ENCODE measurements around the gene ZSWIM6.

DNA sequence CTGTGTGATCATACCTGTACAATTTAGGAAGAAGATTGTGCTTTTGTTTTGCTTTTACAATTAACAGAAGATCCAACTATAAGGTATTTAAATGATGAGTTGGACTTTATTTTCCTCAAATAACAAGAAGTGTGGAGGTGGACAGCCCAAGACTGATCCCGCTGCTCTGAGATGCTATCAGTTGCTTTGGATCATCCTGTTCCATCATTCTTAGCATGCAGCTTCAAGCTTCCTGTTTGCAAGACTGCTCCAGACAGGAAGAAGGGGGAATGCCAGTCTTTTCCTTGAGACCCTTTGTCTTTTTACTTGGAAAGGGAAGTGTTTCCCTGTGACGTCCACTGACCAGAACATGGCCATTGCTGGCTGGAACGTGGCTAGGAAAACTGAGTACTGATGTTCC, 250.8 kb downstream of the ZSWIM6 start:
- TF ChIP-seq, protein P1, sequence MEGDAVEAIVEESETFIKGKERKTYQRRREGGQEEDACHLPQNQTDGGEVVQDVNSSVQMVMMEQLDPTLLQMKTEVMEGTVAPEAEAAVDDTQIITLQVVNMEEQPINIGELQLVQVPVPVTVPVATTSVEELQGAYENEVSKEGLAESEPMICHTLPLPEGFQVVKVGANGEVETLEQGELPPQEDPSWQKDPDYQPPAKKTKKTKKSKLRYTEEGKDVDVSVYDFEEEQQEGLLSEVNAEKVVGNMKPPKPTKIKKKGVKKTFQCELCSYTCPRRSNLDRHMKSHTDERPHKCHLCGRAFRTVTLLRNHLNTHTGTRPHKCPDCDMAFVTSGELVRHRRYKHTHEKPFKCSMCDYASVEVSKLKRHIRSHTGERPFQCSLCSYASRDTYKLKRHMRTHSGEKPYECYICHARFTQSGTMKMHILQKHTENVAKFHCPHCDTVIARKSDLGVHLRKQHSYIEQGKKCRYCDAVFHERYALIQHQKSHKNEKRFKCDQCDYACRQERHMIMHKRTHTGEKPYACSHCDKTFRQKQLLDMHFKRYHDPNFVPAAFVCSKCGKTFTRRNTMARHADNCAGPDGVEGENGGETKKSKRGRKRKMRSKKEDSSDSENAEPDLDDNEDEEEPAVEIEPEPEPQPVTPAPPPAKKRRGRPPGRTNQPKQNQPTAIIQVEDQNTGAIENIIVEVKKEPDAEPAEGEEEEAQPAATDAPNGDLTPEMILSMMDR (conservative IDR thresholded peaks at IDR 0.05 in 1 of 2, IDR thresholded peaks at IDR 0.05 in 1 of 2; ENCODE audit: extremely low read depth in 1 of 2, insufficient read depth in 1 of 2, low read depth in 1 of 2, low read length in 2 of 2) = no peak
- no peak for TF ChIP-seq EZH2 (IDR thresholded peaks at IDR 0.05; ENCODE audit: borderline replicate concordance, low read length)

All from mammary epithelial cell (primary cell).